NCI-H2196 treated with DMSO at 0.1 percent for 48 hours (cell line): Measurements from ENCODE around the gene FTO.

Source experiments
- DNase-seq: peaks from one replicate; lab custom pipeline; 2025; ENCODE audit not compliant: unreplicated experiment; lab: John Stamatoyannopoulos, UW

The FTO gene

DNA sequence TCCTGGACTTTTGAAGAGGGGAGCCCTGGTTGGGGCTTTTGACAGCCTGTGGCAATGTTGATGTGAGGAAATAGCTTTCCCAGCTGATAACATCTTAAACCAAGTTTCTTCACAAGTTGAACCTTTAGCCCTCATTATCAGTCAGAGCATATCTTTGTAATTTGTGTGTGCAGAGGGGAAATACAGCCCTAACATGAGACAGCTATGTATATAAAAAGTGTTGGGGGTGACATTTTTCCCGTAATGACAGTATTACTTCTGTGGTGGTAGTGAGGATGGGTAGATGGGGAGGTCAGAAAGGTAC lies 221.1 kb downstream of the FTO start:
- no peak for DNase-seq

GRCh38 chr16:53925526-53925925 lies 221.6 kb downstream of the FTO start:
- DNase-seq = no peak

DNA sequence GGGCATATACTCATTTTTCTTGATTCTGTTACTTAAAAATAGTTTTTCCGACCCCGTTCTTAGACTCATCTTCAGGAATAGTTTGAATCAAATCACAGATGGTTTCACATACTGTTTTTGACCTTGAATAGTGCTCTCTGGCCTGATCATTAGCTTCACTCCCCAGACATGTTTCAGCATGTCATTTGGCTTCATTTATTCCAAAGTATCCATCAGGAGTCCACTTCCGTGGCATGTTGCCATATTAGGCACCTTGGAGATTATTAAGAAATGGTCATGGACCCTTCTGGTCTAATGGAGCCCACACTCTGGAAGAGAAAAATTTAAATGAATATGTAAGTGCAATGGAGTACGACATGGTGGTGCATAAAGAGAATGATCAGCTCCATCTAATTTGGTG lies 222.3 kb downstream of the FTO start:
- DNase-seq = no peak

DNA sequence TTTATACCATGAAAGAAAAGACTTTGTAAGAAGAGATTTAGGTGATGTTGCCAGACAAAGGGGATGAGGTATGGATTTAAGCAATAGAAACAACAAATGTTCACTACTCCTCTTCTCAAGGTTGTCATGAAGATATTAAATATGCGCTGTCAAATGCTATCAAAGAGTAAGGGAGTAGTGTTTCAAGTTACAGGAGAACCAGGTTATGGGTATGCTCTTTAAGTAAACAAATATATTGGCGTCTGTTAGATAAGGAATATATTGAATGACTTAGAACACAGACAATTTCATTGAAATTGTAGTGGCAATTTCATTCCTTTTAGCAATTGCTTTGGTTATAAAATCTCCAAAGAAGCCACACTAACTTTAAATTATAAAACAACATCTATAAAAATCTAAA lies 229.0 kb downstream of the FTO start:
- DNase-seq = no peak

DNA sequence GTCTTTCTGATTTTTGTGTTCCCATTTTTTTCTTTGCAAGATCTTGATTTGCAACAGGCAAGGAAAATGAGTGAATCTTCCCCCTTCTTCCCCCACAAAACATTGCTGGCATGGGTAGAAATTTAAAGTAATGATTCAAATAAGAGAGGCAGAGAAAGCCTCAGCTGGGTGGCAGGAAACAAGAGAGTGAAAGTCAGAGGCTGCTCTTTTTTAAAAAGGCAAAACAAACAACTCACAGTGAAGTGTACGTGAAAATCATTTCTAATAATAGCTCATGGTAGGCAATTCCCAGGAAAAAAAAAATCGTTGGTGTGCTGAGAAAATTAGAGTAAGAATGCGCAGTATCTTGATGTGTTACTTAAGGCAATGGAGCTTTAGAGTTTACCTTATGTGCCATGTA lies 229.5 kb downstream of the FTO start:
- DNase-seq = no peak

GRCh38 chr16:53936052-53936451 lies 232.1 kb downstream of the FTO start:
- DNase-seq = no peak

DNA sequence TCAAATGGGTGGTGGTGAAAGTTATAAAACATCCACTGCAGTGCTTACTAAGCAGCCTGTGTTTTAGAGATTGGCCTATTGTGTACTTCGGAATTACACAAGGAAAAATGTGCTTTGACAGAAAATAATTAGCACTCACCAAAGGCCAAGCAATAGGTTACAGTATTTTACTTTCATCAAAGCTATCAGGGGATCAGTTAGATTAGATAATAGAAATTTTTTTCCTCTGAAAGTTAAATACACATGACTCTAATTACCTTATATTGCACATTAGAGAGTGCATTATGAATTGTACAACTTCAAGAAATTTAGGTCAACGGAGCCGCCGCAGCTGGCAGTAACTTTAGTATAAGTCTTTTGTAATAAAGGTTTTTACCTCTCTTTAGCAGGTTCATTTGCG lies 232.6 kb downstream of the FTO start:
- no peak for DNase-seq

DNA sequence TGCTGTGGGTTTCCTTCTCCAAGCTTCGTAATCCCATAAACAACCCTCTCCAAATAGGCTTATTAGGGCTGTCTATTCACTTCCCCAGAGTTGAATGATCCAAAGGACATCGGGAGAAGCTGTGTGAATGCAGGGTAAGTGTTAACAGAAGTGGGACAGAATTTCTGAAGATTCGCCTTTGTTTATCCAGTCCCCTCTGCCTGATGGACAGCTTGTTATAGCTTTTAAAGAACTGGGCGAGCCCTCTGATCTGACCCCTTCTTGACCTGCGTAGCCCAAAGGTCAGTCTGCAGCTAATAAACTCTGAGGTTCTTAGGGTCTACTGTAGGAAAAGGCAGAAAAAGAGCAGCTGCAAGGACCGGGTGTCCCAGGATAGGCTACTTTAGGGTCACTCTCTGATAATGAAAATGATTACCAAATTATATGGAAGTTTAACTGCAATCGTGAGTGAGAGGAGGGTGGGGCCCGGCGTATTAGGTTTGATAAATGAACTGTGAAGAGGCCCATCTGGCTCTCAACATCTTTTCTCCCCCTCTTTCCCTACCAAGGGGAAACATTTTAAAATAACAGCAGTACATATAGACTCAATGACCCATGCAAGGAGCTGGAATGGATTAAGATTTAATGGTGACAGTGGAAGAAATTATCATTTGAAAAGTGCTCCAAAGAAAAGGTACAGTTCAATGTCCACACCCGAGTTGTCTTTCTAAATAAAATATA lies 233.4 kb downstream of the FTO start:
- DNase-seq = no peak

DNA sequence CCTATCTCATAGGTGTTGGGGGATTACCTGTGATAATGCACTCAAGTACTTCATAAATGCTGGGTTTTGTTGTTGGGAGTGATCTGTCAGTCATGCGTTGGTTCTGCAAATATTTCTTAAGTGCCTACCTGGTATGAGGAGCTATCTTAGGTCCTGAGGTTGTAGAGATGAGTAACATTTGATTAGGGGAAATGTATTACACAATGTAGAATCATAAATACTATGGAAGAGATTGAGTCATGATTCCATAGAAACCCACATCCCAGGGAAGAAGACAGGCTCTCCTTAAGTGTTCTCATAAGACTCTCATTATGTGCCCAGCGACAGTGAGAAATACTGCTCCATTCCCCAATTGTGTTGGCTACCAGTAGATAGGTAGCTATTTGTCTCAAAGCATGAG lies 240.1 kb downstream of the FTO start:
- no peak for DNase-seq

DNA sequence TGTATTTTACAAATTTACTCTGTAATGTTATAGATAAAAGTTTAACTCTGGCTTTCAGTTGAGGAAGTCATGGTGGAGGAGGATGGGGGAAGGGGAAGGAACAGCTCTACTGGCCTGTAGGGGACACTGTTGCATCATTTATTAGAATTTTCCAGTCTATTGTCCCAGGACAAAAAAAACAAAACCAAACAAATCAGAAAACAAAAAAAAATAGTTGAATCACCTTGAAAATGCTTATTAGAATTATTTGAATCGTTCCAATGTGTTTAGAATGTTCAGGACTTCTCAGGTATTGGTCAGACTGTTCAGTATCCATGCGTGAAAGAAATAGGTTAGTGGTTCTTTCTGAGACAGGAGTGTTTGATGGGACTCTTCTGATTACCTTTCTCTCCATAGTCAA lies 242.0 kb downstream of the FTO start:
- DNase-seq = no peak

GRCh38 chr16:53946746-53947386 lies 242.9 kb downstream of the FTO start:
- no peak for DNase-seq

GRCh38 chr16:53947642-53948041 lies 243.7 kb downstream of the FTO start:
- no peak for DNase-seq

GRCh38 chr16:53948326-53948725 lies 244.4 kb downstream of the FTO start:
- DNase-seq = no peak

GRCh38 chr16:53948734-53949430 lies 244.9 kb downstream of the FTO start:
- no peak for DNase-seq

DNA sequence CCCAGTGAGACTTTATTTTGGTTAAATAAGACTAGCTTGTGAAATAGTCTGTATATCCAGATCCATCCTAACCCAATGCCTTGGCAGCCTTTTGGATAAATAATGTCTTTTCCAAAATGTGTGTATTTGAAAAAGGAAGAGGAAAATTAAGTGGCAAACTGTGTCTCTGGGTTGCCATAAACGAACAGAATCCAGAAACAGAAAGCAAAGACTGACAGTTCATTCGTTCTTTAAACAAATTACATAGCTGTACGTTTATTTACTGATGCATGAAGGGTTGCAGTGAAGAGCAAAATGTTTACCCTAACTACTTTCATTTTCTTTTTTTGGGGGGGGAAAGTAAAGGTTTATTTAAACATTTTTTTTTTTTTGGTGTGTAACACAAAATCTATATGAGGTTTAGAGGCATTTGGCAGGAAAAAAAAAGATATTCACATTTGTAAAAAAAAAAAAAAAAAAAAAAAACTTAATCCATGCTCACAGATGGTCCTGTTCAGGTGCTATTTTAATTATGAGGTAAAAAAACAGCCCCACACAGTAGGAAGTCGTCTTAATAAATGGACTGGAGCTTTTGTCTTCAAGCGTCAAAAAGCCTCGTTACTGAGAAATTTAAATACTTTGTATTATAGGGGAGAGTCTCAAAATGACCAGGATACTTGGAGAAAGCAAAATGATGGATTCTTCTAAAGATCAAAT lies 245.9 kb downstream of the FTO start:
- DNase-seq = no peak

GRCh38 chr16:53950677-53951076 lies 246.7 kb downstream of the FTO start:
- DNase-seq = no peak

GRCh38 chr16:53952215-53953208 lies 248.6 kb downstream of the FTO start:
- no peak for DNase-seq

GRCh38 chr16:53953336-53953735 lies 249.4 kb downstream of the FTO start:
- DNase-seq = no peak

GRCh38 chr16:53955221-53955875 lies 251.4 kb downstream of the FTO start:
- no peak for DNase-seq

DNA sequence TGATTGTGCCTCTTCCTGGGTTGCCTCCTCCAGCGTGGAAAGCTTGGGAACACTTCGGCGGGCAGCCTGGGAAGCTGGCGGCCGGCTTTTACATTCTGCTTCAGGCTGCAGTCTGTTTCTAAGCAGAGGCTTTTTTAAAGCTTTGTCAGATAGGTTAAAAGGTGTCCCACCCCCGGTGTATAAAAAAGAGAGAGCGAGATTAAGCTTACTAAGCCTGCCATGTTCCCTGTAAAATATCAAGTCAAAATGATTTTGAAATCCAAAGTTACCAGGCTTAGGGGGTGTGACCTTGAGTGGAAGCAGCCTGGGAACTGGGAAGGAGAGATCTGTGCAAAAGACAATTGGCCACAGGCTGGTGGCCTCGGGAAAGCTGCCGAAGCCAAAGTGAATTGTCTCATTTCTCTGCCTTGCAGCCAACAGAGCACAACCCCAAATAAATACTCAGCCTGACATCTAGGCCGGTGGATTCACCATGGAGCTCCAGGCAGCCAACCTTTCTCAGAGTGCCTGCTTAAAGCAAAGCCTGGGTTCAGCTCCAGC lies 254.5 kb downstream of the FTO start:
- no peak for DNase-seq
